ENCODE results near the gene WDR5. TPM values are rescaled to one million over a fixed set of nuclear protein-coding genes. Genes with fewer than 3 reads are reported as not detected.
A peak's percentile ranks its signal among the peaks of the same experiment; 100 is the strongest.
"Not testable (repeated sequence)": the region's sequence is repeated elsewhere in the genome, so short reads cannot be mapped to it uniquely, and the experiment has no call there.

The WDR5 gene
- total RNA-seq, result 10 to 100 TPM; 16.0 to 20.3 TPM
- long read RNA-seq, transcript WDR5-201 (14 exons, 3,151 nt), result major isoform, 8 of 8 reads
- long read RNA-seq, partial matches to known transcripts, result 0 of 8 reads
- long read RNA-seq, other reads (novel, unspliced or antisense), result 0 of 8 reads

DNA sequence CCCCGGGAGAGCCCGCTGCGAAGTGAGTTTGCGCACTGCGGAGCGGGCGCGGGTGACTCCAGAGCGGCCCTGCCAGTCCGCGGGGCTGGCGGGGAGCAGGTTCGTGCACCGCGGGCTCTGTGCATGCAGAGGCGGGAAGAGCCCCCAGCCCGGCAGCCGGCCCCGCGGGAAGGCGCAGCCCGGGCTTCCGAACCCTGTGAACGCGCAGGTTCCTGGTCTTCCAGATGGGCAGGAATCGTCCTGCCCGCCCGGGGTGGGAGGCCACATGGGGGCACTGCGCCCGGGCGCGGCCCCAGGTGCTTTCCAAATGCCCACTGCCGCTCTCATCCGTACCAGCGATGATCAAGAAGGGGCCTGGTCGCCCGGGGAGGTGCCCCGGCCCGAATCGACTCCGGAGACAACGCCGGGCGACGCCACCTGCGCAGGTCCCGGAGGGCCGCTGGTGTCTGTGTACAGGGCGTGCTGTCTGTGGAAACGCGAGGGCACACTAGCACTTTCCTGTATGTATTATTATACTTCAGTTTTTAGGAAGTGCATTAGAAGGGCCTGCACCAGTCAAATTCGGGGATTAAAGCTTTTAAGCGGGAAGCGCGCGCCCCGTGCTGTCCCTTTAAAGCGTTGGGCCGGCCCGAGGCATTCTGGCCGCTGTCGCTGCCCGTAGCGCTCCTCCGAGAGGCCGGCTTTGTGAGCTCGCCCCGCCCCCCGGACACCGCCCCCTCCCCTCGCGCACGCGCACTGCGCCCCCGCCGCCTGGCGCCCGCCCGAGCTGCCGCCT, at the start of gene WDR5:
WDR5 (plus strand) TSS at position 740 of the 775 bp plus-strand sequence. CDS start 3,796 bp downstream, outside the sequence.
- DNase-seq, result peak; percentile 95
- intact Hi-C loops (cut with DNase I), result loop anchor here in 1 of 2 donors (10.0 kb wide), 1 partner anchor 71 kb away; the partner anchor contains the start of gene BRD3
- peak; percentile 87 to 89 for ATAC-seq

DNA sequence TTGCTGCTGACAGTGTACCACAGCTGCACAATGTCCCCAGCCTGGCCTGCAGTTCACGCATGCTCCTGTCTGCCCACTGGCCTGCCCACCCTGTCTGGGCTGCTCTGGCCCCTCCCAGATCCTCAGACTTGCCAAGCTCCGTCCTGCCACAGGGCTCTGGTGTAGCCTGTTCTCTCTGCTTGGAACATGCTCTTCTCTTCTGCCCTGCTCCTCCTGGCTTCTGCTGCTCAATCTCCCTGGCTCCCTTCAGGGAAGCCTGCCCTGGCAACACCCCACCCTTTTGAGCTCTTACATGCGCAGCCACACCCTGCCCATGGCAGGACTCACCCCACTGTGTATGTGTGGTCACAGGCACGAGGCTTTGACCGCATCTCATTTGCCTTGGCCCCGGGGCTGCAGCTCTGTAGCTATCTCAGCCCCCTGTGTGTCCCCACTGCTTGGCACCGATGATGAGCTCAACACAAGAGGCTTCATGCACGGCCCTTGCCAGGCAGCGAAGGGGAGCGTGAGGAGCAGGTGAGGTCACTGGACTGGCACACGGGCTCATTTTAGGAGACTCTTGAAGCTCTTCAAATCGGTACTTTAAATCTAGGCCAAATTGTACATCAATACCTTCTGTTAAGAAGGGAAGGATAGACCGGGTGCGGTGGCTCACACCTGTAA, 47.7 kb upstream of the WDR5 start:
- ATAC-seq (no peak), DNase-seq (no peak)
- intact Hi-C loops (cut with DNase I), result no loop called here

DNA sequence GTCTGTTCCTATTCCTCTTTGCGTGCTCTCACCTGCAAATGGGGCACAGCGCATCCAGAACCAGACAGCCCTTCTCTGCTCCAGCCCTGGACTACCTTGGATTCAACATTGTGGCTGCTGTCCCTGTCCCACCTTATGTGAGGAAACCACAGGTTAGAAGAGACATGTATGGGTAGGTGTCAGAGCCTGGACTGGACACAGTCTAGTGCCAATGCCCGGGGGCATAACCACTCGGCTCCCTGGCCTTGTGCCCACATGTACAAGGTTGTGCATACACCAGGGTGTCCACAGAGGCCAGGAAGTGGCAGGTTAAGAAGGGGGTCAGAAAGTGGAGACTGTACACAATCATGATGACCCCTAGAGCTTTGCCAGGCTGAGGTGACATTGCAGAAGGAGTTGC, 45.9 kb upstream of the WDR5 start:
- intact Hi-C loops (cut with DNase I), result no loop called here
- no peak for ATAC-seq
- no peak for DNase-seq

DNA sequence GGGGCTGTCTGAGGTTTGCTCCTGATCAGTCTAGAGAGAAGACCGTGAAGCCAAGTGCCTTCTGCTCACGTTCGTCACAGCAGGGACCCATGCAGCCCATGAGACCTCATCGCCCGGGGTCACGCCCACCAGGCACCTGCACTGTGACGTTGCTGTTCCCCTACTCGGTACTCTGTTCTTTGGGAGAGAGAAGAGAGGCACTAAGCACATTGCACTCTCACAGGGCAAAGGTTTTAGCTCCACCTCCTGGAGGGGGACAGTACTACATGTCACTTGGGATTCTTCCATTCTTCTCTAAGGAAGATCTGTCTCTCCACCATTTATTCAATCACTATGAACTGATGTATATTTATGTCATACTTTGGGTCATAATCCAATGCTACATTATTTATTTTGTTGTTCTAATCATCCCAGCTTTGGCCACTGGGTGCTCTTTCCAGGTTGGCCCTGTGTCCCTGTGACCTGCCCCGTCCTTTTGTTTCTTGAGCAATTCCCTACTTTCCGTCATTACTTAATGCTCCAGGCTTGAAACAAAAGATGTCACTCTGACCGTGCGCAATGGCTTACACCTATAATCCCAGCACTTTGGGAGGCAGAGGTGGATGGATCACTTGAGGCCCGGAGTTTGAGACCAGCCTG, 36.6 kb upstream of the WDR5 start:
- DNase-seq (no peak), ATAC-seq (peak in 1 of 2 donors; percentile 31)
- intact Hi-C loops (cut with DNase I), result no loop called here

DNA sequence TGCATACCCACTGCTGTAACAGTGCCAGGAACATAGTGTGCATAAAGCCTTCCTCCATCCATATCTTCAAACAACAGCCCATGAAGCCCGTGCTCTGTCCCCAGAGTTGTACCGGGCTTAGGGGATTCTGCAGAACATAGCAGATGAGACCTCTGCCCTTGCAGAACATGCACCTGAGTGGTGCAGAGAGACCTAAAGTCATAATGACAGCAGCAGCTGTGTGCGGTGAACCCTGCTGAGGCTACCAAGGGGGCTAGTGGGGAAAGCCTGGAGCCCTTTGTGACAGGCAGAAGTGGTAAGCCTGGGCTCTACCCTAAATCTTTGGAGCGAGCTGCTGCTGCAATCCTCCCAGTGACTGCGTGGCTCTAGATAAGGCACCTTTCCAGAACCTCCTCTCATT, 35.8 kb upstream of the WDR5 start:
- intact Hi-C loops (cut with DNase I), result no loop called here
- ATAC-seq (no peak), DNase-seq (no peak)

DNA sequence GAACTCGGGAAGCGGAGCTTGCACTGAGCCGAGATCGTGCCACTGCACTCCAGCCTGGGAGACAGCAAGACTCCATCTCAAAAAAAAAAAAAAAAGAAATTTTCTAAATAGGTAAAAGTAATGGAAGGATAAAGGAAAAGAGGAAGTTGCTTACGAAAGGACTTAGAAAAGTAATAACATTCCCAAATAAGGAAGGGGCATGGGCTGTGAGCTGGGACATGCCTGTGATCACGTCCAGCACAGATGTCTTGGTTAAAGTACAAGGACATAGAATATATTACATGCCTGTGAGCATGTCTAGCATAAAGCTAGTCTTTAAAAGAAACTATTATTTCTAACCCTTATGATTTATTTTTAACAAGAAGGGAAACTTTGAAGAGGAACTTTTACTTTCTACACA, 34.7 kb upstream of the WDR5 start:
- ATAC-seq; intact Hi-C loops (cut with DNase I); DNase-seq: not testable (repeated sequence)

DNA sequence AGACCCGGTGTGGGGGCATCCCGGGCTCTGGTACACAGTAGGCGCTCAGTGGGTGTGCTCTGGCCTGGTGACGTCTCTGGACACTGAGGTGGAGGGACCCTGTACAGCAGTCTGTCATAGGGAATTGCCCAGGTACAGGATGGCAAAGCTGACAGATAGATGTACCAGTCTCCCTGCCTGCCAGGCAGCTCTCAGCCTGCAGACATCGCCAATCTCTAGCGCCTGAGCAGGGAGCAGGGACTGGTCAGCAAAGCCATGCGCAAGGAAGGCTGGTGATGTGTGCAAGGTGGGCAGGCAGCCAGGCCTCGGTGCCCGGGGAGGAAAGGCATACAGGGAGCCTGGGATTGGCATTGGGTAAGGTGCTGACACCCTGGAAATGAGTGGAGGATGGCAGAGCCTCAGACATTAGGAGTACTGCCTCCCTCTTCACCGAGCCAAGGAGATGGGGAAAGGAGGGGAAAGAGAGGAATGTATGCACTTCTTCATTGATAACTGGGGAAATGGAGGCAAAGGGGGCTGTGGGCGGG, 34.2 kb upstream of the WDR5 start:
- ATAC-seq (no peak), DNase-seq (no peak)
- intact Hi-C loops (cut with DNase I), result no loop called here

DNA sequence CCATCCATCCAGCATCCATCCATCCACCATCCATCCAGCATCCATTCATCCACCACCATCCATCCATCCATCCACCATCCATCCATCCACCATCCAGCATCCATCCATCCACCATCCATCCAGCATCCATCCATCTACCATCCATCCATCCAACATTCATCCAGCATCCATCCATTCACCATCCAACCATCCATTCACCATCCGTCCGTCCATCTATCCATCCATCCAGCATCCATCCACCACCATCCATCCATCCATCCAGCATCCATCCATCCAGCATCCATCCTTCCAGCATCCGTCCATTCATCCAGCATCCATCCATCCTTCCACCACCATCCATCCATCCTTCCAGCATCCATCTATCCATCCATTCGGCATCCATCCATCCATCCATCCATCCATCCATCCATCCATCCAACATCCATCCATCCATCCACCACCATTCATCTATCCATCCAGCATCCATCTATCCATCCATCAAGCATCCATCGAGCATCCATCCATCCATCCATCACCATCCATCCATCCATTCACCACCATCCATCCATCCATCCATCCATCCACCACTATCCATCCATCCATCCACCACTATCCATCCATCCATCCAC, 32.4 kb upstream of the WDR5 start:
- no peak for ATAC-seq
- intact Hi-C loops (cut with DNase I), result no loop called here
- no peak for DNase-seq

DNA sequence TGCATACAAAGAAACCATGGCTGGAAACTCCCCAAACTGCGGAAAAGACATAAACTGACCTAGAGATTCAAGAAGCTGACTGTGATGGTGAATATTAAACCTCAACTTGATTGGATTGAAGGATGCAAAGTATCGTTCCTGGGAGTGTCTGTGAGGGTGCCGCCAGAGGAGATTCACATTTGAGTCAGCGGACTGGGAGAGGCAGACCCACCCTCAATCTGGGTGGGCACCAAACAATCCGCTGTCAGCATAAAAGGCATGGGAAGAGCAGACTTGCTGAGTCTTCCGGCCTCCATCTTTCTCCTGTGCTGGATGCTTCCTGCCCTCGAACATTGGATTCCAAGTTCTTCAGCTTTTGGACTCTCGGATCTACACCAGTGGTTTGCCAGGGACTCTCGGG, 24.8 kb upstream of the WDR5 start:
- DNase-seq (no peak), ATAC-seq (no peak)
- intact Hi-C loops (cut with DNase I), result no loop called here

DNA sequence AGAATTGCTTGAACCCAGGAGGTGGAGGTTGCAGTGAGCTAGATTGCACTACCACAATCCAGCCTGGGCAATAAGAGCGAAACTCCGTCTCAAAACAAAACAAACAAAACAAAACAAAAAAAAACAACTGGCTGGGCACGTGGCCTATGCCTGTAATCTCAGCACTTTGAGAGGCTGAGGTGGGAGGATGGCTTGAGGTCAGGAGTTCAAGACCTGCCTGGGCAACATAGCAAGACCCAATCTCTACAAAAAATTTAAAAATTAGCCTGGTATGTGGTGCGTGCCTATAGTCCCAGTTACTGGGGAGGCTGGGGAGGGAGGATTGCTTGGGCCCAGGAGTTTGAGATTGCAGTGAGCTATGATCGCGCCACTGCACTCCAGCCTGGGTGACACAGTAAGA, 23.3 kb upstream of the WDR5 start:
- DNase-seq (no peak), ATAC-seq (no peak)
- intact Hi-C loops (cut with DNase I), result no loop called here

DNA sequence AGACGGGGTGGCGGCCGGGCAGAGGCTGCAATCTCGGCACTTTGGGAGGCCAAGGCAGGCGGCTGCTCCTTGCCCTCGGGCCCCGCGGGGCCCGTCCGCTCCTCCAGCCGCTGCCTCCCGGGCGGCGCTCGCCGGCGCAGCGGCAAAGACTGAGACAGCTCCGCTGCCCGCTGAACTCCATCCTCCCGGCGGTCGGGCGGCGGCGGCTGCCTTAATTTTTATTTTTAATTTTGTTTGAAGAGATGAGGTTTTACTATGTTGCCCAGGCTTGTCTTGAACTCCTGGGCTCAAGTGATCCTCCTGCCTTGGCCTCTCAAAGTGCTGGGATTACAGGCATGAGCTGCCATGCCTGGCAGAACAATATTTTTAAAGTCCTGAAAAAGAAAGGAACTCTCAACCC, 16.9 kb upstream of the WDR5 start:
- DNase-seq, ATAC-seq: not testable (repeated sequence)

DNA sequence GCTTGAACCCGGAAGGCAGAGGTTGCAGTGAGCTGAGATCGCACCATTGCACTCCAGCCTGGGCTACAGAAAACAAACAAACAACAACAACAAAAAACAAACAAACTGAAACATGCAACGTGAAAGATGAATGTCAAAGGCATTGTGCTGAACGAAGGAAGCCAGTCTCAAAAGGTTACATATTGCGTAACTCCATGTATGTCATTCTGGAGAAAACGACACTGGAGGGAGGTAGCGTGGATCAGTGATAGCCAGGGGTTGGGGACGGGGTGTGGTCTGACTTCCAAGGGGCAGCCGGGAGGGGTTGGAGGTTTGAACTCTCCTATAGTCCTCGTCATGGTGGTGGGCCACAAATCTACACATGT, 12.1 kb upstream of the WDR5 start:
- DNase-seq, result no peak
- ATAC-seq, result no peak
- intact Hi-C loops (cut with DNase I), result no loop called here

More for the DNA sequence above, 16.9 kb upstream of the WDR5 start:
- intact Hi-C loops (cut with DNase I), result not testable (repeated sequence)

DNA sequence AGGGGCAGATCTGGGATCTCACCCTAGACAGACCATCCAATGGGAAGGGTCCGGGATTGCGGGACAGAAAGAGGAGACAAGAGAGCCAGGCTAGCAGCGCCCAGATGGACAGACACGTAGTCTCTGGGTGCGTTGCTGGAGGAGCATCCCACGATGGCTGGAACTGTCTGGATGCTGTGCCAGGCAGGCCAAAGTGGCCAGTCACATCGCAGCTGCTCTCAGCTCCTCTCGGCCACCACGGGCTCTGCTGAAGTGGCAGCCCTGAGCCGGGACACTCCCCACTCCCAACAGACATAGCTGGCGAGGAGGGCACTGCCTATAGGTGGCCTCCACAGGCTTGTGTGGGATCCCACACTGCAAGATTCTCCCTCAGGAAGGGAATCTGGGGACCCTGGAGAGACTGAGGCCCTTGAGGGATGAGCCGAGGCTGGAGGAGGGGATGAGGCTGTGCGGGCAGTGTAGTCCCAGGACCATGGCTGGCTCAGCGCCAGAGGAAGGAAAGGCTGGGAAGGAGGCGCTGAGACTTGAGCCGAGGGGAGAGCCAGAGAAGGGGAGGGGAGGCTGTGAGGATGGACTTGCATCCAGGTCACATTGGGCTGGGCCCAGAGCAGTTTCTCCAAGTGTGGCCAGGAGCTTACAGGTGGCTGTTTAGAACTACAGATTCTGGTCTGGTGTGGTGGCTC, 10.3 kb upstream of the WDR5 start:
- intact Hi-C loops (cut with DNase I), result no loop called here
- DNase-seq (no peak), ATAC-seq (no peak)

DNA sequence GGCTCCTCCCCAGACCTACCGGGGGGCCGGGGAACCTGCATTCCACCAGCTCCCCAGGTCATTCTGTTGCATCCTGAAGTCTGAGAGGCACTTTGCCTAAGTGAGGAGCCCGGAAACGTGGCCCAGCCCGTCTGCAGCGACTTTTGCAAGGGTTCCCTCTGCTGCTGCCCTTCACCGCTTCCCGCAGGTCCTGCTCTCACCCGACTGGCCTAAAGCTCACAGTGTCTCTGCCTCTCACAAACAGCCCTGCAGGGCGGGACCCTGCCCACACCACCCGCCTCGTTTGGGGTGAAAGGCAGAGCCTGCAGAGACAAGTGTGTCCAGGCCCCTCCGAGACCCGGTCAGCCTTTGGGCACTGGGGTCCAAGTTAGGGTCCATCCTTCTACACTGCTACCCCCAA, 9.5 kb upstream of the WDR5 start:
- DNase-seq, result no peak
- intact Hi-C loops (cut with DNase I), result no loop called here
- ATAC-seq, result no peak

DNA sequence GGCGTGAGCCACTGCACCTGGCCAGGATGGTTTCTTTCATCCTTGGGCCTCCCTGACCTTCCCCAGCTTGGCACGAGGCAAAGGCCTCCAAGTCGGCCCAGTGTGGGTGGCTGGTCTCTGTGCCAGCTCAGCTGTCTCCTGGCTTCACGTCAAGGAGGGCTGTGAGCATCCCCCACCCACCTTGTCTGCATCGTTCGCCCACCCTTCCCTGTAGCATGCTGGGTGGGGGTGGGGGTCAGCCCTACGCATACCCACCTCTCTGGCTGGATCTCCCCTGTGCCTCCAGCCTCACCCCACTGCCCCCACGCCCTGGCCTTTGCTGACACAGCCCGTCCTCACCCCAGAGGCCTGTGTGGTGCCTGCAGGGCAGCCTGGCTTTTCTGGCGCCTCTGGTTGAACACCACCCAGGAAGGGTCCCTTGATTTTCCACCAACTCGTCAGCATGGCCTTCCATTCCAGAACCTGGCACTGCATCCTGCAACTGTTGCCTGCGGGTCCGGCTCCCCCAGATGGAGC, 8.8 kb upstream of the WDR5 start:
- no peak for DNase-seq

DNA sequence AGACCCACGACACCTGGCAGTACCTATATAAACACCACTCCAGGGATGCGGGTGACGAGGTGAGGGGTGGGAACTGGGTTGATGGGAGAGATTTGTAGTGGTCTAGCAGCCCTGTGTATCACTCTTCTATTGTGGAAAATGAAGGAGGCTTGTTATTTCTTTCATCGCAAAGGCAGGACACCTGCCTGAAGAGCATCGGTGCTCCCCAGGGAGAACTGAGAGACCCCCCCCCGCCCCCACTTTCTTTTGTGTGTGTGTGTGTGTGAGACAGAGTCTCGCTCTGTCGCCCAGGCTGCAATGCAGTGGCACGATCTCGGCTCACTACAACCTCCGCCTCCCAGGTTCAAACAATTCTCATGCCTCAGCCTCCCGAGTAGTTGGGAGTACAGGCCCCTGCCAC, 8.3 kb upstream of the WDR5 start:
- DNase-seq, result no peak
- intact Hi-C loops (cut with DNase I), result no loop called here
- ATAC-seq, result no peak

More for the DNA sequence above, 8.8 kb upstream of the WDR5 start:
- intact Hi-C loops (cut with DNase I), result no loop called here
- ATAC-seq, result no peak

DNA sequence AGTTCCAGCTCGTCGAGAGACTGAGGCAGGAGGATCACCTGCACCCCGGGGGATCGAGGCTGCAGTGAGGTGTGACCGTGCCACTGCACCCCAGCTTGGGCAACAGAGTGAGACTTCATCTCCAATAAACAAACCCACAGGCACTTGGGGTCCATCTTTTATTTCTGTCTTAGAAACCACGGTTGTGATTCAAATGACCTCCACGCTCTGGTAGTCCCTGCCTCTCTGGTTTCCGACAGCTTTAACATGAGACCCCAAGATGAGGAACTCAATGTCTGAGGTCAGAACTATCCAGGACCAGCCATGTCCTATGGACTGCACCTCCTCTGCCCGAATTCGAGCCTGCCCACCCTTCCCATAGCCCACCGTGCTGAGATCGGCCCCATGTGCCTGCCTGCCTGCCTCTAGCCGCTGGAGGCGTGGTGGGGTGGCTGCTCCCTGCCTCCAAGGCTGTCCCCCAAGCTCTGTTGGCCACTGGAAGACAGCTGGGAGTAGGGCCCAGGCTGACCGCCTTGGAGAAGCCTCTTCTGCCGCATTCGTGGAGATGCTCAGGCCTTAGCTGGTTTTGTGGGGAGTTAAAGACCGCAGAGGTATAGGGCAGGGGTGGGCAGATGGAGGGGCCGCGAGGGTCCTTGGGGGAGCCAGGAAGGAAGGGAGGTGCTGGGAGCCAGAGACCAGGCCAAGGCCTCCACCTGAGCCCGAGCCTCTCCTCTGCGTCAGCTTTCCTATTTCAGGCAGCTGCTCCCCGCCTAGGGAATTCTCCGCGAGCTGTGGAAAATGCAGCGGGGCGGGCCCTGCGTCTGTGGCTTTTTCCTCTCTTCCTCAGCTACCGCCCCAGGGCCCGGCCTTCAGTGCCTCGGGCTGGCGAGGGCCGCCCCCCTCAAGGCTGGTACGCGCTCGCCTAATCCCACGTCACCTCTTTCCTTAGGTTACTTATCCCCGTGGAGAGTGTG, 6.9 kb upstream of the WDR5 start:
- ATAC-seq (no peak), DNase-seq (no peak)
- intact Hi-C loops (cut with DNase I), result no loop called here

All from left cardiac atrium (tissue), 4 donors.